Endothelial cell of umbilical vein (primary cell): ENCODE data around the gene CCT8. TPM values are rescaled to one million over a fixed set of nuclear protein-coding genes. Genes with fewer than 3 reads are reported as not detected.

Source experiments
- Bru-seq: library from RNA; stranded (reverse); fragments of 400-500 nt; gene quantifications from one replicate; lab custom pipeline; 2021; lab: Mats Ljungman, UMichigan
- BruChase-seq, 2 experiments: library from RNA; stranded (reverse); fragments of 400-500 nt; gene quantifications; one replicate each; lab custom pipeline; 2021; lab: Mats Ljungman, UMichigan
- BruUV-seq: library from RNA; stranded (reverse); fragments of 400-500 nt; replicated peaks from 2 replicates; lab custom pipeline; 2021; lab: Mats Ljungman, UMichigan
- CTCF ChIA-PET: fragments of 300-600, 350-600 bp; sonication (Branson Sonifier 250); formaldehyde crosslinking; loops from one replicate; lab custom pipeline; 2021; ENCODE audit warnings: antibody characterized with exemption, inconsistent platforms; lab: Charles Lee
- POLR2A ChIA-PET: fragments of 300-600, 350-600 bp; sonication (Branson Sonifier 250); formaldehyde crosslinking; loops from one replicate; lab custom pipeline; 2021; ENCODE audit warnings: antibody characterized with exemption, inconsistent platforms; lab: Charles Lee
- DNase-seq: peaks from one replicate; pipeline ENCODE4 v3.0.0-alpha.2; 2011; ENCODE audit warnings: low read depth, low spot score
- FAIRE-seq: peaks from 2 replicates; lab custom pipeline; 2011; peaks lifted over from hg19 to GRCh38; lab: Jason Lieb, UNC
- H2AFZ ChIP-seq: 2 replicates; pipeline ENCODE4 v1.6.0; 2012; ENCODE audit warnings: low read depth, low read length, control low read depth, inconsistent platforms
- H3K27ac ChIP-seq: 2 replicates; pipeline ENCODE4 v1.5.1; 2011; ENCODE audit warnings: low read depth, mild to moderate bottlenecking, control low read depth, low read length, moderate library complexity; ENCODE audit not compliant: insufficient read depth
- H3K27me3 ChIP-seq, 2 experiments: 2 replicates each; pipeline versions ENCODE4 v1.6.0 to v1.6.1; 2011; ENCODE audit warnings: low read length in 2 of 2, mixed read lengths in 1 of 2; ENCODE audit not compliant: control insufficient read depth in 2 of 2, insufficient read depth in 2 of 2
- H3K36me3 ChIP-seq, 2 experiments: 2 replicates in 1 of 2; 3 replicates in 1 of 2; pipeline ENCODE4 v1.5.1; 2011; ENCODE audit warnings: low read length in 2 of 2, mild to moderate bottlenecking in 1 of 2, moderate library complexity in 1 of 2; ENCODE audit not compliant: control insufficient read depth in 2 of 2, insufficient read depth in 2 of 2; ENCODE audit errors: extremely low read depth in 1 of 2
- H3K4me1 ChIP-seq: 3 replicates; pipeline ENCODE4 v1.5.1; 2011; ENCODE audit warnings: mild to moderate bottlenecking, low read length; ENCODE audit not compliant: control insufficient read depth, insufficient read depth; ENCODE audit errors: extremely low read depth
- H3K4me2 ChIP-seq: 2 replicates; pipeline ENCODE4 v1.6.1; 2011; ENCODE audit warnings: low read length, control low read depth, mixed read lengths; ENCODE audit not compliant: insufficient read depth
- H3K4me3 ChIP-seq, 3 experiments: fragments of 200-600 bp in 1 of 3; sonication (generic), shearing (Covaris generic) in 1 of 3; replicated peaks in 1 of 3; 2 replicates each; pipeline ENCODE4 v1.5.1; 2011 to 2016; ENCODE audit warnings: control low read depth in 3 of 3, low read length in 3 of 3, mild to moderate bottlenecking in 2 of 3, inconsistent platforms in 1 of 3, low read depth in 1 of 3, moderate library complexity in 1 of 3; ENCODE audit not compliant: insufficient read depth in 1 of 3
- H3K79me2 ChIP-seq: 2 replicates; pipeline ENCODE4 v1.6.0; 2012; ENCODE audit warnings: low read length, inconsistent platforms; ENCODE audit not compliant: control insufficient read depth, insufficient read depth
- H3K9ac ChIP-seq: replicated peaks from 2 replicates; pipeline ENCODE3; 2011; ENCODE audit warnings: low read length, control low read depth; ENCODE audit not compliant: insufficient read depth; ENCODE audit errors: extremely low read depth
- H3K9me1 ChIP-seq: replicated peaks from 3 replicates; pipeline ENCODE4 v1.6.0; 2011; ENCODE audit warnings: mild to moderate bottlenecking, low read length; ENCODE audit not compliant: control insufficient read depth, insufficient read depth; ENCODE audit errors: extremely low read depth
- H3K9me3 ChIP-seq: replicated peaks from 2 replicates; pipeline ENCODE4 v1.5.1; 2012; ENCODE audit warnings: low read length, inconsistent platforms; ENCODE audit not compliant: control insufficient read depth, insufficient read depth
- H4K20me1 ChIP-seq: replicated peaks from 2 replicates; pipeline ENCODE3; 2011; ENCODE audit warnings: mild to moderate bottlenecking, low read length; ENCODE audit not compliant: control insufficient read depth, insufficient read depth; ENCODE audit errors: extremely low read depth
- CTCF ChIP-seq, 2 donors: IDR thresholded peaks; 1 replicate in 1 of 2; 2 replicates in 1 of 2; pipeline ENCODE4 v1.5.1; 2011; ENCODE audit warnings: low read length in 2 of 2, mild to moderate bottlenecking in 2 of 2, moderate library complexity in 2 of 2, control low read depth in 1 of 2, inconsistent platforms in 1 of 2, low read depth in 1 of 2; ENCODE audit not compliant: insufficient read depth in 1 of 2; ENCODE audit errors: extremely low read depth in 1 of 2
- EZH2 ChIP-seq: IDR thresholded peaks from 2 replicates; pipeline ENCODE4 v1.6.1; 2012; ENCODE audit warnings: borderline replicate concordance, low read depth, mild to moderate bottlenecking, moderate library complexity, low read length, inconsistent platforms; ENCODE audit not compliant: severe bottlenecking
- FOS ChIP-seq: IDR thresholded peaks from 2 replicates; pipeline ENCODE4 v1.6.1; 2011; ENCODE audit warnings: mild to moderate bottlenecking, low read length, moderate library complexity, borderline replicate concordance; ENCODE audit not compliant: insufficient read depth
- POLR2A ChIP-seq: IDR thresholded peaks from 2 replicates; pipeline ENCODE4 v1.6.1; 2012; ENCODE audit warnings: low read depth, mild to moderate bottlenecking, control low read depth, low read length
- POLR2AphosphoS5 ChIP-seq: IDR thresholded peaks from 2 replicates; pipeline ENCODE4 v1.6.1; 2012; ENCODE audit warnings: low read depth, mild to moderate bottlenecking, control low read depth, low read length, moderate library complexity; ENCODE audit not compliant: insufficient read depth
- dilution Hi-C: fragments of 300-500 bp; cut with MboI; formaldehyde crosslinking; loops from one replicate; pipeline ENCODE4 v1.15.0; 2019; ENCODE audit warnings: low sequenced_read_pairs; ENCODE audit not compliant: extremely low pct_ligation_motif_present
- intact Hi-C: fragments of 100-400 bp; cut with micrococcal nuclease; formaldehyde crosslinking; loops from one replicate; pipeline ENCODE4 v1.10.0; 2022
- long read RNA-seq: library from polyadenylated mRNA; stranded (forward); transcript quantifications from one replicate; pipeline ENCODE4 v2.0.0, GENCODE V29; 2021
- polyA minus RNA-seq, 3 experiments: library from RNA; depleted of rRNA, polyadenylated mRNA; stranded (reverse); fragments of >200 nt; gene quantifications; 1 replicate in 1 of 3; 2 replicates in 2 of 3; pipeline ENCODE4 v1.2.3, GENCODE V29; 2011
- polyA plus RNA-seq, 4 experiments: library from polyadenylated mRNA; depleted of rRNA in 3 of 4; stranded (reverse) in 3 of 4; unstranded in 1 of 4; fragments of >200 nt; gene quantifications; 2 replicates each; pipeline versions ENCODE4 v1.2.1 to v1.2.3, GENCODE V29; 2011 to 2012; ENCODE audit warnings: missing spikeins in 1 of 4
- total RNA-seq: library from RNA; stranded (reverse); gene quantifications from 2 replicates; pipeline ENCODE4 v1.2.3, GENCODE V29; 2021
- TF ChIP-seq, protein P1 (sequence below): IDR thresholded peaks from 2 replicates; pipeline ENCODE4 v1.6.1; 2011; ENCODE audit not compliant: insufficient read depth, insufficient read length

Gene CCT8
- total RNA-seq (212 and 213 TPM in 2 replicates), polyA plus RNA-seq (65.1 and 102 TPM in 2 replicates), polyA minus RNA-seq (76.1 and 89.5 TPM in 2 replicates), Bru-seq, nascent RNA (percentile 95 among the genes with signal in this experiment), BruChase-seq, experiment 1, labeled RNA remaining after a 6-hour chase (percentile 98 among the genes with signal in this experiment), BruChase-seq, experiment 2, labeled RNA remaining after a 2-hour chase (percentile 94 among the genes with signal in this experiment)
- polyA plus RNA-seq (2011; cell fraction: cytosol; rRNA removed), result 146 and 166 TPM in 2 replicates
- 109 and 142 TPM in 2 replicates for polyA plus RNA-seq (2011; cell fraction: nucleus; rRNA removed)
- 279 and 365 TPM in 2 replicates for polyA plus RNA-seq (2012)
- polyA minus RNA-seq (2011; cell fraction: cytosol; rRNA and poly(A)+ RNA removed), result 145 TPM
- 52.2 and 62.6 TPM in 2 replicates for polyA minus RNA-seq (2011; cell fraction: nucleus; rRNA and poly(A)+ RNA removed)
- long read RNA-seq, transcript CCT8-201 (15 exons, 2,005 nt), result major isoform, 557 of 622 reads
- long read RNA-seq, partial matches to known transcripts, result 10 of 622 reads
- long read RNA-seq, other reads (novel, unspliced or antisense), result 55 of 622 reads

- Histone ChIP-seq H3K36me3 (peaks cover 0 to 5% of the 10 kb centered on the region in 2 experiments), H3K9ac (peak within 1 kb of the TSS; percentile 94), H2AFZ (peak within 1 kb of the TSS; percentile 58), H3K79me2 (peaks cover 49% of the 10 kb centered on the region), H3K4me2 (peak within 1 kb of the TSS; percentile 100), H3K27me3 (no peaks in the 10 kb centered on the region), H4K20me1 (peaks cover 18% of the 10 kb centered on the region), H3K9me3 (no peaks in the 10 kb centered on the region), H3K4me3 (peak within 1 kb of the TSS; percentile 35 to 100 (median 95)), H3K9me1 (no peaks in the 10 kb centered on the region), H3K27ac (peak within 1 kb of the TSS; percentile 68), H3K4me1 (peaks cover 24% of the 10 kb centered on the region)
- ChIA-PET POLR2A (interaction anchor here (0.6 to 1.5 kb wide), 4 partner anchors 35 to 192 kb away, joined by 3 to 4 read pairs (median 3); no protein-coding TSS in a partner anchor), CTCF (interaction anchor here (0.8 to 2.0 kb wide), 4 partner anchors 13 to 299 kb away, joined by 3 to 7 read pairs (median 3); partner anchors contain the start of gene USP16)
- TF ChIP-seq POLR2AphosphoS5 (peak; percentile 94), POLR2A (peak; percentile 96), FOS (no peak), EZH2 (no peak), CTCF (IDR thresholded peaks at IDR 0.05; ENCODE audit: extremely low read depth in 1 of 2, insufficient read depth in 1 of 2, low read depth in 1 of 2, low read length in 2 of 2) (no peak)
- TF ChIP-seq, protein P1, sequence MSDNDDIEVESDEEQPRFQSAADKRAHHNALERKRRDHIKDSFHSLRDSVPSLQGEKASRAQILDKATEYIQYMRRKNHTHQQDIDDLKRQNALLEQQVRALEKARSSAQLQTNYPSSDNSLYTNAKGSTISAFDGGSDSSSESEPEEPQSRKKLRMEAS, result peak; percentile 82
- TSS peak; percentile 63 for BruUV-seq
- FAIRE-seq (peak; percentile 97), DNase-seq (peak; percentile 99)
- intact Hi-C loops (loop anchor here (1.0 to 5.0 kb wide), 6 partner anchors 49 to 436 kb away; partner anchors contain the start of genes BACH1, LTN1 and USP16), dilution Hi-C loops (no loop called here)
Measured at GRCh38 chr21:29073222-29074006, at the start of gene CCT8. Gene CCT8, minus strand, starts transcription at chr21:29073648. Its CDS starts 58 bp downstream, at chr21:29073590.
